Mononuclear cell (primary cell): ENCODE results near the gene VWA5B1. TPM values are rescaled to one million over a fixed set of nuclear protein-coding genes. Genes with fewer than 3 reads are reported as not detected.

ENCODE experiments used
- H3K27me3 ChIP-seq: 2 replicates; pipeline ENCODE4 v1.6.0; 2011; ENCODE audit warnings: low read length, control low read depth; ENCODE audit not compliant: insufficient read depth
- H3K4me1 ChIP-seq: 2 replicates; pipeline ENCODE4 v1.5.1; 2011; ENCODE audit warnings: mild to moderate bottlenecking, low read length, control low read depth; ENCODE audit not compliant: insufficient read depth
- H3K4me3 ChIP-seq: 2 replicates; pipeline ENCODE4 v1.5.1; 2011; ENCODE audit warnings: mild to moderate bottlenecking, low read length, moderate library complexity
- H3K9me3 ChIP-seq: 2 replicates; pipeline ENCODE4 v1.5.1; 2011; ENCODE audit warnings: low read depth, mild to moderate bottlenecking, control low read depth, low read length
- total RNA-seq: library from RNA; depleted of rRNA; stranded (reverse); fragments of >200 nt; gene quantifications from one replicate; pipeline ENCODE4 v1.2.3, GENCODE V29; 2012

Gene VWA5B1
- total RNA-seq, 1 donor = not detected

DNA sequence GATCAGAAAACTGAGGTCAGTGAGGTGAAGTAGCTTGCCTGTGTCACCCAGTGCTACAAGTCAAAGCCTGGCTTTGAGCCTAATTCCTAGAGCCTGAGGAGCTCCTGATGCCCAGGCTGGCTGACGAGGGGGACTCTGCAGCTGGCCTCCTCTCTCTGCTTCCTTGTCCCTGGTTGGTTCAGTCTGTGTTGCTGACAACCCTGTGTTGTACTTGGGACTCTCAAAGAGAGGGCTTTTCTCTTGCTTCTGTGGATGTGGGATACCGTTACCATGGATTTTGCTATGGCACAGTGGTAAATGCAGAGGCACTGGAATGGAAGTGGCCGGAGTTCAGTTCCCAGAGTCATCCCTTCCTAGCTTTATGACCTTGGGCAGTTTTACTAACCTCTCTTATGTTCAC, 8.0 kb downstream of the VWA5B1 start:
- Histone ChIP-seq H3K27me3 (no peaks in the 10 kb centered on the region), H3K9me3 (no peaks in the 10 kb centered on the region), H3K4me3 (no peak overlapping the region), H3K4me1 (no peaks in the 10 kb centered on the region)

DNA sequence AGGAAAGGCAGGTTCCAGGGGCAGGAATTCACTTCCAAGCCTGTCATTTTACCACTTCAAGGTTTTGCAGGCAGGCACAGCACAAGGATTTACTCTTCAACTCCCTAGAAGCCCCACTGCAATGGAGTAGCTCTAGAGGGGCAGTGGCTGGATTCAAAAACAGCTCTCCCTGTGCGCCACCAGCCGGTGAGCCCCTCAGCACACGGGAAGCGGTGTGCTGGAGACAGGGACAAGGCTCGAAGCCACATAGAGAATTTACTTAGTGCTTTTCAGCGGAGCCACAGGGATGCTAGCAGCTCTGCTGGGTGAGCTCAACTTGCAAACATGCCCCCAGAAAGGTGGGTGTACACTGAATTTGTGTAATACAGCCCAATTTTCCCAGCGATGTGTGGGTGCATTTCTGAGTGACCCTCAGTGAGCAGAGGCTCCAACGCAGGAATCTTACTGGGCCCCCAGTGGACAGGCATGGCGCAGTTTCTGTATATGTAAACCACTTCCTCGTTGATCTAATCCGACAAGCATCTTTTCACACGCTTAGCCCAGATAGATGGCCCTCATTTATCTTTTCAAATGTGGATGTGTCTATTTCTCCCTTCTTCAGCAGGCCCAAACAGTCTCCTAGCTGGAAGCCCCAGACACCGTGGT, 10.9 kb downstream of the VWA5B1 start:
- no peaks in the 10 kb centered on the region for H3K4me1 ChIP-seq
- H3K27me3 ChIP-seq = no peaks in the 10 kb centered on the region
- H3K4me3 ChIP-seq = no peak overlapping the region
- no peaks in the 10 kb centered on the region for H3K9me3 ChIP-seq

DNA sequence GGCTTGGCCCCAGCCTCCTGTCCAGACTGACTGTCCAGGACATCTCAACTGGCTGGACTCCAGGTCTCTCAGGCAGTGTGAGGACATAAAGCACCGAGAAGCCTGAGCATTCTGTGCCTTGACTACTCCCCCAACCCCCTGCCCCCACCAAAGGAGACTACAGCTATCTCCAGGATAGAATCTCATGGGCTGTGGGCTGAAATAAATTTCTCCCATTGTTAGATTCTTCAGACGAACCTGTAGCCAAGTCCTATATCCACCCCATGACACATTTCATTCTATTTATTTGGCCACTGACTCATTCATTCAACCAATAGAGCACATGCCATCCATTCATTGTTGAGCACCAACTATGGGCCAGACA, 11.4 kb downstream of the VWA5B1 start:
- Histone ChIP-seq H3K4me3 (no peak overlapping the region), H3K27me3 (no peaks in the 10 kb centered on the region), H3K4me1 (no peaks in the 10 kb centered on the region), H3K9me3 (no peaks in the 10 kb centered on the region)

DNA sequence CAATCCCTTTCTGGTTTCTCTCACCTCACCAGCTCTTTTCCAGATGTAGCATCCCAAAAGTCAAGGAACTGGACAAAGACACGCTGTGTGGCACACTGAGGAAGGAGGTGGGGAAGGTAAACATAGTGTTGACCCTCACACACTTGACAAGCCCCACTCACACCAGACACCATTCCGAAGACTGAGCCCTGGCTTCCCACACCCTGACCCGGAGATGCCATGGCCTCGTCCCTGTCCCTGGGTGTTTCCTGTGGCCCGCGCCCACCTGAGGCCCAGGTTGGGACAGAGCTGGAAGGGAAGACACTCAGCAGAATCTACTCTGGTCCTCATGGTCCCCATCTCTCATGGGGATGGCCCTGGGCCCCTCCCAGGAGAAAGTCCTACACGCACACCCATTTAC, 16.4 kb downstream of the VWA5B1 start:
- Histone ChIP-seq H3K27me3 (no peaks in the 10 kb centered on the region), H3K4me3 (no peak overlapping the region), H3K9me3 (no peaks in the 10 kb centered on the region), H3K4me1 (no peaks in the 10 kb centered on the region)

DNA sequence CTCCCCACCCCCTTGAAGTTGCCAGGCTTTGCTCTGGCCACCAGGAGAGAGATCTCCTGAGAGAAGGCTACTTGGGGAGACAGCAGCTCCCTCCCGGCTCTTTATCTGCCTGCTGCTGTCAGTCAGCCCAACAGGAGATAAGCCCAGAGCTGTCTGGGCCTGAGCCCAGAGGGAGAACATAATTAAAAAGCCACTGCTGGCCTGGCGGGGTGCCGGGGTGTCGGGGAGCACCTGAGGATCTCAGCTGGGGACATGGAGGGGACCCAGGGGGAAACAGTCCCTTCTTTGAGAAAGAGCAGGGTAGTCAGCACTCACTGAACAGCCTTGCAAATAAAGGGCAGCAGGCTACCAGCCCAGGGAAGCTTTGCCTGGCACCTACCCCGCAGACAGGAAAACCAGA, 17.9 kb downstream of the VWA5B1 start:
- Histone ChIP-seq H3K27me3 (no peaks in the 10 kb centered on the region), H3K4me1 (no peaks in the 10 kb centered on the region), H3K4me3 (no peak overlapping the region), H3K9me3 (no peaks in the 10 kb centered on the region)

DNA sequence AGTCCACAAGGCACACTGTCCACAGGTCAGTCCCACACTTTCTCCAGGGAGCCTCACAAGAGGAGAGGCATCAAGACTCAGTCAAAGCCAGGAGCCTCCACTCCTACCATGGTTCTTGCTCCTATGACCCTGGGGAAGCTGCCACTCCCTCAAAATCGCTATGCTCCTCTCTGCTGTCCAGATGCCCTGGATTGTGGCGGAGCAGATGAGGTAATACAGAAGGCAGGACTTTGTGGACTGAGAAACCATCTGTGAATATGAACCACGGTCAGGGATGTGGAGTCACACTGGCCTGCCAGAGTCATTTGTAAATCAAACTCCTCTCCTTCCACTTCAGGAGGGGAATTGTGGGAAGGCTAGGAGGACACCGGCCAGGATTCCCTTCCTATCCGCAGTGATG, 20.6 kb downstream of the VWA5B1 start:
- no peaks in the 10 kb centered on the region for H3K9me3 ChIP-seq
- H3K4me3 ChIP-seq = no peak overlapping the region
- H3K4me1 ChIP-seq = no peaks in the 10 kb centered on the region
- no peaks in the 10 kb centered on the region for H3K27me3 ChIP-seq

DNA sequence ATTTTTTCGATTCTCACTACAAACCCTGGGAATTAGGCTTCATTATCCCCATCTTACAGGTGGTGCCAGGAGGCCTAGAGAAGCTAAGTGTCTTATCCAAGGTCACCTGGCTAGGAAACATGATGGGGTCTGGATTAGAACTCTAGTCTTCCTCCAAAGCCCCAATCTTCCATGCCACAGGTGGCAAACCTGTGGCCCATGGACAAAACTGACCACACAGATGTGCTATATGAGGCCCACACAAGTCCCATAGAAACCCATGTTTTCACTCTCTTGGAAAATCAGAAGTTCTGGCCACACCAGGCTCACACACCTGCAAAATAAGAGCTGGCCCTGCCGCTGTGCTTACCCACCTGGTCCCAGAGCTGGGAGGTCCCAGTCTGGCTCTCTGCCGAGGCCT, 21.6 kb downstream of the VWA5B1 start:
- Histone ChIP-seq H3K27me3 (no peaks in the 10 kb centered on the region), H3K4me3 (no peak overlapping the region), H3K9me3 (no peaks in the 10 kb centered on the region), H3K4me1 (no peaks in the 10 kb centered on the region)

DNA sequence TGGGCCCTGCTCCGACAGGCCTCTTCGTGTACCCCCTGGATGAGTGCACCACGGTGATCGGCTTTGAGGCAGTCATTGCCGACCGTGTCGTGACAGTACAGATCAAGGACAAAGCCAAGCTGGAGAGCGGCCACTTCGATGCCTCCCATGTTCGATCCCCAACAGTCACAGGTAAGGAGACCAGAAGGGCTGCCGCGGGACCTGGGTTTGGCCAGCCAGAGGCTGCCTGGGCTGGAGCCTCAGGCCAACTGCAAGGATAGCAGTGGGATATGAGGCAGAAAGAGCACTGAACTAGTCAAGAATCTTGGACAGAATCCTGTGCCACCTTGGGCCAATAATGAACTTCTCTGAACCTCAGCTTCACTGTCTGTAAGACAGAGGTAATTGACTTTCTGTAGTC, 22.1 kb downstream of the VWA5B1 start:
- no peaks in the 10 kb centered on the region for H3K9me3 ChIP-seq
- H3K4me3 ChIP-seq = no peak overlapping the region
- H3K4me1 ChIP-seq = no peaks in the 10 kb centered on the region
- no peaks in the 10 kb centered on the region for H3K27me3 ChIP-seq

DNA sequence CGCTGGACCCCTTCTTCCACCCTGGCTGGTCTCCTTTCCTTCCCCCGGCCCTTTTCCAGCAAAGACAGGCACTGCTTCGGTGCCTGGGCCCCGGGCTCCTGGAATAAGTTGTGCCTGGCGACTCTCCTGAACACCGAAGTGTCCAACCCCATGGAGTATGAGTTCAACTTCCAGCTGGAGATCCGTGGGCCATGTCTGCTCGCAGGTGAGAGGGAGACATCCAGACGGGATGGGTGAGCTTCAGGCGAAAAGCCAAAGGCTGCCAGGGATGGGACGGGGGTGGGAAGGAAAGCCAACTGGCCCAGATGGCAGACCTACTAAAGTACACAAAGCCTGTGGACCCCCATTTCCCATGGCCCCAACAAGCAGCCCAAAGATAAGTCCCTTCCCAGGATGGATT, 26.8 kb downstream of the VWA5B1 start:
- Histone ChIP-seq H3K27me3 (no peaks in the 10 kb centered on the region), H3K9me3 (no peaks in the 10 kb centered on the region), H3K4me3 (no peak overlapping the region), H3K4me1 (no peaks in the 10 kb centered on the region)

DNA sequence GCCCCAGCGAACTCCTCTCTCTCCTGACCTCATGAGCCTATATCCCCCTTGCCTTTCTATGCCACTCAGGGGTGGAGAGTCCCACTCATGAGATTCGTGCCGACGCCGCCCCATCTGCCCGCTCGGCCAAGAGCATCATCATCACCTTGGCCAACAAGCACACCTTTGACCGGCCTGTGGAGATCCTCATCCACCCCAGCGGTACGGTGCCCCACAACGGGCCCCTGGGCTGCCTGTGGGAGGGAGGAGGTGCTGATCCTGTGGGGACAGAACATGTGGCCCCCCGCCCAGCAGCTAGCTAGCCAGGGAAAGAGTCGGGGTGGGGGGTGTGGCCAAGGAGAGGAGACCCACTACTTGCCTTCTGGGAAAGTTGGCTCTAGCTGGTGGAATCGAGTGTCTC, 27.8 kb downstream of the VWA5B1 start:
- no peak overlapping the region for H3K4me3 ChIP-seq
- no peaks in the 10 kb centered on the region for H3K9me3 ChIP-seq
- H3K27me3 ChIP-seq = no peaks in the 10 kb centered on the region
- no peaks in the 10 kb centered on the region for H3K4me1 ChIP-seq

DNA sequence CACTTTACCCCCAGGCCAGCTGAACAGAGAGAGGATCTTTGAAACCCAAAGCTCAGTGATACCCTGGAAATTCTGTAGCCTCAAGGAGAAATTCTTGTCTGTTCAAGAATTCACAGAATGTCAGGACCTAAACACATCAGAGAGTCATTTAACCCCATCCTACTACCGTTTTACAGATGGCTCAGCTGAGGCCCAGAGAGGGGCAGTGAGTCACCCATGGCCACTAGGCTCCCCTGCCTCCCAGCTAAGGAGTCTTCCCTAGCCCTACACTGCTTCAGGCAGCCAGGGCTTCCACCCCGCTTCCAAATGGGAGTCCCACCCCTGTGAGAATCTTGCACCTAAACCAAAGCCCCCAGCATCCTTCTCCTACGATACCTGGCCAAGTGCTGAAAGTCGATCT, 28.3 kb downstream of the VWA5B1 start:
- Histone ChIP-seq H3K4me1 (no peaks in the 10 kb centered on the region), H3K9me3 (no peaks in the 10 kb centered on the region), H3K27me3 (no peaks in the 10 kb centered on the region), H3K4me3 (no peak overlapping the region)

DNA sequence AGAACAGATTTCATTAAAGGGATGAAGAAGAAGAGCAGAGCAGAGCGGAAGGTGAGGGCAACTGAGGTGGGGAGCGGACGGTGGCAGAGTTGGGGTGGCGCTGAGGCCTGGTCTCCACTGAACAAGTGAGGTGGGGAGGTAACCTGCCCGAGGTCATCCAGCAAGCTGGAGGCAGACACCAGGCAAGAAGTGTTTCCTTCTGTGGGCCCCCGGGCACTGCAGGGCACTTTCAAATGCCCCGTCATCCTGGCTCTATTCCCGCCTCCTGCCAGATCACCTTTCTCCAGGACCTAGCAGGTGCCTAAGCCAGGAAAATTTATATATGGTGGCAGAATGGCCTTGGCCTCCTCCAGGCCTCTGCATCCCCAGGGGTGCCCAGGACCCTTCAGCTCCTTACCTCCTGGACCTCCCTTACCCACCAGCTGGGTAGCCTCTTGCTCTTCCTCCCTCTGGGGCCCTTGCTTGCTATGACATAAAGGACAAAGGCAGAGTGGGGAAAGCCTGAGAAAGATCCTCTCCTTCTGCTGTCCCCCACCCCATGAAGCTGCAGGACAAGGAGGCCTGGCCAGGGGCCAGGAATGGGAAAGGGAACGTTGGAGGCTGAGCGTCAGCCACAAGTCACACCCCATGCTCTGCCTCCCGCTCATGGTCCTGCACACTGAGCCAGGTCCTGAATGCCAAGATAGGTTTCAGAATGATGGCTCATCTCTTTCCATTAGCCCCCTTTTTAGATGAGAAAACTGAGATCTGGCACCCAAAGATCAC, 29.0 kb downstream of the VWA5B1 start:
- Histone ChIP-seq H3K27me3 (no peaks in the 10 kb centered on the region), H3K4me1 (no peaks in the 10 kb centered on the region), H3K4me3 (no peak overlapping the region), H3K9me3 (no peaks in the 10 kb centered on the region)

DNA sequence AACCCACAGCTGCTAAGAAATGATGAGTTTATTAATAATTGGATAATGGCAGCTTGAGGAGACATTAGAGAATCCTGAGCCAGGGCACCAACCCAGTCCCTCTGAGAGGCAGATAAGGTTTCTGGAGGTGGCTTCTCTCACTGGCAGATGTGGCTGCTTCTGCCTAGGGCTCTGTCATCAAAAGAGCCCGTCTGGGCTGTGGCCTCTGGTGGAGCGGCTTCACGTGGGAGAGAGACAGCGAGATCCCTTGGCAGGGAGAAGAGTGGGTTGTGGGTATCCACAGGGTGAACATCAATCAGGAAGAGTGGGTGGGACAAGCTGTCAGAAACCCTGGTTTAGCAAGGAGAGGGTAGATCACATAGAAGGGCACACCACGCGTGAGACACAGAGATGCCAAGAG, 30.0 kb downstream of the VWA5B1 start:
- H3K4me3 ChIP-seq = no peak overlapping the region
- no peaks in the 10 kb centered on the region for H3K9me3 ChIP-seq
- no peaks in the 10 kb centered on the region for H3K4me1 ChIP-seq
- H3K27me3 ChIP-seq = no peaks in the 10 kb centered on the region

DNA sequence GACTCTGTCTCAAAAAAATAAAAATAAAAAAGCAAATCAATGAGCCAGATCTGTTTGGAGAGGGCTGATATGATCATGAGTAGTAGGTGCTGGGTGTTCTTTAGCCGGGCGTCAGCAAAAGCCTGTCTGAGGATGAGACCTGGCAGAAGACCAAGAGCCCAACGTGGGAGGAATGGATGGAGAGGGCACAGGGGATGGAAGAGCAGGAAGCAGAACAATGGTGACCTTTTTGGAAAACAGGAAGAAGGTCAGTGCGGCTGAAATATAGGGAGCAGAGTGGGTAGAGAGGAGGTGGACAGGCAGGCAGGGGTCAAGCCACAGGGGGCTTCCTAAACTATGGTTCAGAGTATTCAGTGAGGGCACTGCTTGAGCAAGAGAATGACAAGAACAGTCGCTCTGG, 30.9 kb downstream of the VWA5B1 start:
- no peaks in the 10 kb centered on the region for H3K4me1 ChIP-seq
- H3K9me3 ChIP-seq = no peaks in the 10 kb centered on the region
- no peaks in the 10 kb centered on the region for H3K27me3 ChIP-seq
- H3K4me3 ChIP-seq = no peak overlapping the region

DNA sequence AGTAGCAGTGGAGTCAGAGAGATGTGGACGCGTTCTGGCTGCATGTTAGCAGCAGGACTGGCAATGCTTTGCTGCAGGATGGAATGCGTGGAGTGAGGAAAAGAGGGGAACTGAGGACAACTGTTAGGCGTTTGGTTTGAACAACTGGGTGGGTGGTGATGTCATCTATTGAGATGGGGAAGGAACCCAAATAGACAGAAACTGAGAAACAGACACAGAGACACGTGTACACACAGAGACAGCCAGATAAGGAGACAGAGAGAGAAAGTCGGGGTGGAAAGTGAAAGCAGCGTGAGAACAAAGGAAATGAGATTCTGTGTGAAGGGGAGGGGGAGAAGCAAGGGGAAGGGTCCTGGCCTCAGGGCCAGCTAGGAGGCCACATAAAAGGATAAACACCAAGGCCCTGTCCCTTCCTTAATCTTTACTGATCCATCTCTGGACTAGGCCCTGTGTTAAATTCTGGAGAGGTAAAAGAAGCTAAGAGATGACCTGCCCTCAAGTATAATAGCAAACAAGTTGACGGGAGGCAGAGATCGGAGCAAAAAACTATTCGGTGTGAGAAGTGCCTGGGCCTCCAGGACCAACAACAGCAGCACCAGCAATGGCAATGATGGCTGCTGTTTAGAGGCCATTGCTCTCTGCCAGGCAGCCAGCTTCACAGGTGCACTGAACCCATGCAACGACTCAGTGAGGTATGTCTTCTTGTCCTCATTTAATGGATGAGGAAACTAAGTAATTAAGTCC, 31.6 kb downstream of the VWA5B1 start:
- Histone ChIP-seq H3K4me3 (peak overlapping the region; percentile 4), H3K27me3 (no peaks in the 10 kb centered on the region), H3K9me3 (no peaks in the 10 kb centered on the region), H3K4me1 (no peaks in the 10 kb centered on the region)
